ENCODE results near the gene WFDC9. TPM values are rescaled to one million over a fixed set of nuclear protein-coding genes. Genes with fewer than 3 reads are reported as not detected.

The WFDC9 gene
- total RNA-seq, 1 donor from 2014 or later = not detected

GRCh38 chr20:45636513-45636912 is 5.4 kb upstream of the WFDC9 start:
- TF ChIP-seq CTCF (IDR thresholded peaks at IDR 0.05; ENCODE audit: borderline replicate concordance) = no peak
- Histone ChIP-seq H3K36me3 (no peaks in the 10 kb centered on the region), H3K4me1 (no peaks in the 10 kb centered on the region), H3K4me3 (no peak overlapping the region), H3K9me3 (replicated peaks) (peaks cover 10% of the 10 kb centered on the region), H3K27me3 (ENCODE audit: low read depth) (peaks cover 4% of the 10 kb centered on the region), H3K27ac (replicated peaks) (no peak overlapping the region)
- intact Hi-C loops (cut with micrococcal nuclease) = no loop called here
- no peak for DNase-seq

GRCh38 chr20:45630371-45630770 is 713 bp downstream of the WFDC9 start:
- peaks cover 49% of the 10 kb centered on the region for H3K27me3 ChIP-seq (ENCODE audit: low read depth)
- DNase-seq = no peak
- TF ChIP-seq CTCF (IDR thresholded peaks at IDR 0.05; ENCODE audit: borderline replicate concordance) = no peak
- intact Hi-C loops (cut with micrococcal nuclease) = no loop called here
- peaks cover 2% of the 10 kb centered on the region for H3K9me3 ChIP-seq (replicated peaks)
- no peak overlapping the region for H3K4me3 ChIP-seq
- no peak overlapping the region for H3K27ac ChIP-seq (replicated peaks)
- H3K36me3 ChIP-seq = no peaks in the 10 kb centered on the region
- H3K4me1 ChIP-seq = no peaks in the 10 kb centered on the region

GRCh38 chr20:45629496-45630100 is 1.5 kb downstream of the WFDC9 start, which contains the start of gene WFDC10A:
WFDC10A (plus strand) TSS chr20:45629739; CDS start chr20:45629814, 75 bp downstream.
- H3K4me3 ChIP-seq = no peak within 1 kb of the TSS
- no peak within 1 kb of the TSS for H3K27ac ChIP-seq (replicated peaks)
- H3K9me3 ChIP-seq (replicated peaks) = peaks cover 8% of the 10 kb centered on the region
- H3K27me3 ChIP-seq (ENCODE audit: low read depth) = peaks cover 49% of the 10 kb centered on the region
- TF ChIP-seq CTCF (IDR thresholded peaks at IDR 0.05; ENCODE audit: borderline replicate concordance) = peak; percentile 60
- H3K36me3 ChIP-seq = no peaks in the 10 kb centered on the region
- intact Hi-C loops (cut with micrococcal nuclease) = no loop called here
- no peak for DNase-seq
- no peaks in the 10 kb centered on the region for H3K4me1 ChIP-seq

- no peak for DNase-seq
- H3K4me3 ChIP-seq = no peak overlapping the region
- H3K27me3 ChIP-seq (ENCODE audit: low read depth) = peaks cover 45% of the 10 kb centered on the region
- H3K36me3 ChIP-seq = no peaks in the 10 kb centered on the region
- intact Hi-C loops (cut with micrococcal nuclease) = no loop called here
- TF ChIP-seq CTCF (IDR thresholded peaks at IDR 0.05; ENCODE audit: borderline replicate concordance) = no peak
- H3K27ac ChIP-seq (replicated peaks) = no peak overlapping the region
- no peaks in the 10 kb centered on the region for H3K4me1 ChIP-seq
- peaks cover 14% of the 10 kb centered on the region for H3K9me3 ChIP-seq (replicated peaks)
Observed at GRCh38 chr20:45626540-45626939, 4.5 kb downstream of the WFDC9 start.

GRCh38 chr20:45621593-45621992 is 9.5 kb downstream of the WFDC9 start:
- intact Hi-C loops (cut with micrococcal nuclease) = no loop called here
- peaks cover 27% of the 10 kb centered on the region for H3K9me3 ChIP-seq (replicated peaks)
- no peak for TF ChIP-seq CTCF (IDR thresholded peaks at IDR 0.05; ENCODE audit: borderline replicate concordance)
- H3K4me1 ChIP-seq = no peaks in the 10 kb centered on the region
- H3K4me3 ChIP-seq = no peak overlapping the region
- H3K27me3 ChIP-seq (ENCODE audit: low read depth) = peaks cover 4% of the 10 kb centered on the region
- H3K27ac ChIP-seq (replicated peaks) = no peak overlapping the region
- no peak for DNase-seq
- H3K36me3 ChIP-seq = no peaks in the 10 kb centered on the region
